Right hindlimb (tissue), 1 donor: ENCODE measurements around the gene AGAP6.
"Not testable (repeated sequence)": the region's sequence is repeated elsewhere in the genome, so short reads cannot be mapped to it uniquely, and the experiment has no call there.

ENCODE experiments used
- DNase-seq: peaks from one replicate; pipeline ENCODE4 v3.0.0-alpha.2; 2018

The AGAP6 gene

DNA sequence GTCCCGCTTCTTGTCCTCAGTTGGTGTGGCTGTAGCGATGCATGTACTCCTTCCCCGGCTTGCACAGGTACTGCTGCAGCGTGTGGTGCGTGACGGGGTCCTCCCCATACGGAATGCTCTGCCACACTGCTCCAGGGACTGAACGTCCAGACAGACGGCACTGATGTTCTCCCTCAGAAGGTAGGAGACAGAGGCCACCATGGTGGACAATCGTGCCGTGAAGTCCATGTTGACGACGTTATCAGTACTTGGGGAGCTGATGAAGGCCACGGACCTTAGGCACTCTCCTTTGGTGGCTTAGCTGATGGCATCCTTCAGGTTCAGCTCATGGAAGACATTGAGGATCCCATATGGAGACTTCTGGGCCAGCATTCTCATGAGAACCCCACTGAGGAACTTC lies 37.4 kb downstream of the AGAP6 start:
- no peak for DNase-seq

DNA sequence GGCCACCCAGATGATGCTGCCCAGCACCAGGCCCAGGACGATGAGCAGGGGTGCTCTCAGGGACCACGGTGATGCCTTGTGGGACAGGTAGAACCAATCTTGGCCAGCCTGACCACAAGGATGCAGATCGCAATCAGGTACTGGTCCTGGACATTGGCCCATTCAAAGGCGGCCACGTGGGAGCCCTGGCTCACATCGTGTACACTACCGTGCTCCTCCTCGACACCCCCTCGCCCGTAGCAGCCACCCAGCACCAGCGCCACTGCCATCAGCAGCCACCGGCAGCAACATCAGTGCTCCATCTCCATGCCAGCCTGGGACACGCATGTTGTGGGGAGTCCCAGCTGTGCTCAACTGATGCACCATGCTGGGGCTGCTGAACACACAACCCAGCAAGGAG lies 39.0 kb downstream of the AGAP6 start:
- DNase-seq: no peak

DNA sequence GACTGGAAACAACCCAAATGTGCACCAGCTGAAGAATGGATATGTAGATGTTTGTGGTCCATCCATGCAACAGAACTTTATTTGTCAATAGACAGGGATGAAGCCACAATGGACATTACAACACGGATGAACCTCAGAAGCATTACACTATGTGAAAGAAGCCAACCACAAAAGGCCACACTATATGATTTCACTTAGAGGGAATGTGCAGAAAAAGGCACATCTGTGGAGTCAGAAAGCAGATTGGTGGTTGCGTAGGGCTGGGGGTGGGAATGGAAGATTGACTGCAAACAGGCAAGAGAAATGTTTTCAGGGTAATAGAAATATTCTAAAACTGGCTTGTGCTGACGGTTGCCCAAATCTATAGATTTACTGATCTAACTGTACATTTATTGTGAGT lies 45.3 kb downstream of the AGAP6 start:
- DNase-seq: no peak

DNA sequence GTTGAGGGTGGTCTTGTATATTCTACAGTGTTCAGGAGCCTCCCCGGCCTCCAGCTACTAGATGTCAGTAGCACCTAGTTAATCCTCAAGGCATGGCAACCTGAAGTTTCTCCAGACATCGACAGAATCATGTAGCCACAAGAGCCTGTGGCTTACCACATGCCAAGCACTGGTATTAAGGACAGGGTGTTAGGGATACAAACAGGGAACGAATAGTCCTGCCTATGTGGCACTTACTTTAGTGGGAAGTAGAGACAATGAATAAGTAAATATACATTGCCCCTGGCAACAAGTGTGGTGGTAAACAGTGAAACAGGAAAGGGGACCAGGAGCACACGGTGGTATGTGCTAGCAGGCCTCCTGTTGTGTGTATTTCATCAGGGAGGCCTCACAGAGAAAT lies 47.1 kb downstream of the AGAP6 start:
- DNase-seq: not testable (repeated sequence)

DNA sequence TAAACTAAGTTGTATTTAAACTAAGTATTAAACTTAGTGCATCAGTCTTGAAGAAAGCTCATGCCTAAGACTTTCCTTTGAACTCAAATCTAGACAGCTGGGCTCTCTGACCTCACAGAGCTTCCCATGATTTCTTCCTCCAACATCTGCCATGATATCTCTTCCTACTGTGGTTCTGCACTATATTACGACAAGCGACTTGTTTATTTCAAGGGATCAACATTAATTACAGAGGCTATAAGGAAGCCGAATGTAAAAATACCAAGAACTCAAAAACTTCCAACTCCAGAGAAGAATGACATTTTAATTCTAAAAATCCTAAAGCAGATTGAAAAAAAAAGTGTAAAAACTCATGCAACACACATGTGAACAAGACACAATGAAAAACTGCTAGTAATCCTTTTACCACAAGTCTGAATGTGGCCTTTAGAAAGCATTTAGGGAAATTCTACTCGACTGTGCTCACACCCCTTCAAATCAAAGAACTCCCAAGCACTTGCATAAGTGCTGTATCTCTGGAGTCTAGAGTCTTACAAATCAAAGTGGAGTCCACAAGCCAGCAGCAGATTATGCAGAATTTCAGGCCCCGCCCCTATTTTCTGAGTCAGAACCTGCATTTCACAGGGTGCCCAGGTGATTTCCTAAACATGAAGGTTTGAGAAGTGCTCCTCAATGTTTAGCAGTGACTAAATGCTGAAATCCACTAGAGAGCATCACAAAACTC lies 56.9 kb downstream of the AGAP6 start:
- DNase-seq: no peak

DNA sequence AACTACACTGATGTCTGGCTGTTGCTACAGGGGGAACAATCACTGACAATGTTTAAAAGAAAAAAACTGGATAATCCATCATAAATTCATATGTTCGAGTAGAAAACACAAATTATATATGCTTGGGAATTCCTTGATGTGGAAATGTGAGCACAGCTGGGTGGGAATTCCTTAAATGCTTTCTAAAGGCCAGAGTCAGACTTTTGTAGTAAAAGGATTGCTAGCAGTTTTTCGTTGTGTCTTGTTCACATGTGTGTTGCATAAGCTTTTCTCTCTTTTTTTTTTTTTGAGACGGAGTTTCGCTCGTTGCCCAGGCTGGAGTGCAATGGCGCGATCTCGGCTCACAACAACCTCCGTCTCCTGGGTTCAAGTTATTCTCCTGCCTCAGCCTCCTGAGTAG lies 58.3 kb downstream of the AGAP6 start:
- DNase-seq: not testable (repeated sequence)

DNA sequence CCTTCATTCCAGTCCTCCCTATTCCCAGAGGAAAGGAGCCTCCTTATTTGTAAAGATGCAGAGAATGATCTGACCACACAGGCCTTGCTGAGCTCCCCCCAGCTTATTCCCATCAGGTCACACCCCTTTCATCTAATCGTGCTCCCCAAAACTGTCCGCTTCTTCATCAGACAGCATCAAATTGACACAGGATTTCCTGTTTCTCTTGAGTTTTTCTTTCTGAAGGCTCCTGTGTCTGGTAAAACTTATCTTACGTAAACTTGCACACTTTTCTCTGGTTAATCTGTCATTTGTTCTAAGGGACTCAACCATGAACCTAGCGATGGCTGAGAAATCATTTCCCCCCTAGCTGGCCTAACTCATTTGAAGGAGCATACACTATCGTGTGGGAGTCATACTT lies 59.4 kb downstream of the AGAP6 start:
- not testable (repeated sequence) for DNase-seq

DNA sequence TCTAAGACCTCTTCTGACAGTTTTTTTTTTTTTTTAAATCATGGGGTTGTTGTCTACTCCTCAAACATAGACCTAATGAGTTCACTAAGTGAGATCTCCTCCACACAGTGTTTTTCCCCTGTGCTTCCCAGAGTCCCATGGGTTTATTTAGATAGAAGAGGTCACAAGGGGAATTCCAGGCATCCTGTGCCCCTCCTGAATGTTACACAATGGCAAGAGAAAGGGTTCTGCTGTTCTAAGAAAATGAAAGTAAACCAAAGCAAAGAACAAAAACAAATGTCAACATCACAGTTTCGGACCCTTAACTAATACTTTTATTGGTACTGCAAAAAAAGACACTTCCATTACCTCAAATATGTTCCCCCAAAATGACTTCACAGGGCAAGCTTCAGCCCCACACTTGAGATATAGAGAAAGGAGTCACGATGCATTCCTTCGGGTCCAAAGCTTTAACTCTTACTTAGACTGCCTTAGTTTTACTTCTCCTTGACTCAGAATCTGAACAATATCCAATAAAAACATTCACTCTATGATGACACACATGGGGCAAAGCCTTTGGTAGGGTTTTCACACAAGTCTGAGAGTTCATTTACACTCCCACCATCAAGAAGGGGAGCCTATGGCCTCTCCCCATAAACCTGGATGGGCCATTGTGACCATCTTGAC lies 63.9 kb downstream of the AGAP6 start:
- not testable (repeated sequence) for DNase-seq

DNA sequence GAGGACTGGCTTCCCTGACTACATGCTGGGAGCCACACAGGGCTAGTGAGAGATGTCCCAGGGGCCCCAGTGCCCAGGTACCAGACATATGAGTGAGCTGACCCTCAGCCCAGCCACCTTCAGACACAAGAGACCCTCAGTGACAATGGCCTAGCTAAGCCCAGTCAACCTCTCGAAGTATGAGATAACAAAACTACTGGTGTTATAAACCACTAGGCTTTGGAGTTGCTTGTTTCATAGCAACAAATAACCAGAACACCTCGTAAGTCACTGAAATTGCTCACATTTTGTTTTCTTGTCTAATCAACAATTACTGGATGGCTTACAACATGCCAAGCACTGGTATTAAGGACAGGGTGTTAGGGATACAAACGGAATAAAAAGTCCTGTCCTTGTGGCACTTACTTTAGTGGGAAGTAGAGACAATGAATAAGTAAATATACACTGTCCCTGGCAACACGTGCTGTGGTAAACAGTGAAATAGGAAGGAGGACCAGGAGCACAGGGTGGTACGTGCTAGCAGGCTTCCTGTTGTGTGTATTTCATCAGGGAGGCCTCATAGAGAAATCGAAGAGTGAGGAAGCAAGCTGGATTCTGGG lies 64.7 kb downstream of the AGAP6 start:
- not testable (repeated sequence) for DNase-seq

DNA sequence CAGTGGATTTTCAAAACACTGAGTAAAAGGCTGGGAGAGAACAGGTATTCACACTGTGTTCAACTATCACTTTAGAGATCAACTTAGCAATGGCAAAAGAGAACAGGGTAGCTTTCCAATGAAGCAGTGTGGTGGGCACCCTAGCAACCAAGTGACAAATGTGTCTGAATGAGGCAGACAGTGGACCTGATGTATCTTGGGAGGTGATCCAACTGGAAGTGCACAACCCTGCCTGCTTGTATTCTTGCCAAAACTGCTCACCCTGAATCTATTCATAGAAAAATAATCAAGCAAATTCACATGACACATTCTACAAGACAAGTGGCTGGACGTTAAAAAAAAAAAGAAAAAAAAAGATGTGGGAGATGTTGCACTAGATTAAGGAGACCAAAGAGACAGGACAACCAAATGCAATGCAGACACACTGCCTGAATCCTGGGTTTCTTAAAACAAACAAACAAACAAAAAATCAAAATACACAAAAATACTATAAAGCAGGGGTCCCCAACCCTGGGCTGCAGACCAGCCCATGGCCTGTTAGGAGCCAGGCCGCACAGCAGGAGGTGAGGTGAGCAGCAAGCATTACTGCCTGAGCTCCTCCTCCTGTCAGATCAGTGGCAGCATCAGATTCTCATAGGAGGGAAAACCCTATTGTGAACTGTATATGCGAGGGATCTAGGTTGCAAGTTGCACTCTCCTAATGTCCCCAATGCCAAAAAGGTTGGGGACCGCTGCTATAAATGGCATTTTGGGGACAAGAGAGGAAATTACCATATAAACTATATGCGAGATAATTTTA lies 67.5 kb downstream of the AGAP6 start:
- DNase-seq: not testable (repeated sequence)

DNA sequence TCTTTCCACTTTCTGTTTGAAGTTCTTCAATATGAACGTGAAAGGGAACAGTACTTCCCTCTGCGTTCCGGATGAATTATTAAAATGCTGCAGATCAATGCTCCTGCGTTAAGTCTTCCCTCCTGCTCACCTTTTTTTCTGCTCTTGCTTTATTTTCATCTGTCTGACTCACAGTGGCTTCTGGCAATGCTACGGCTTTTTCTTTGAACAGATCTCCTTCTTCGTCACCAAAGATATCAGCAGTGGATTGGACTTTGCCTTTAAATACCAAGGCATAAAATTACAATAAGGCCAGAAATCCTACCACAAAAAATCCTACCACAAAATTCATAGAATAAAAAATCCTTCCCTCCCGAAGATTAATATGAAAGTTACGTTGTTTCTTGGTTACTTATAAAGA lies 68.4 kb downstream of the AGAP6 start:
- not testable (repeated sequence) for DNase-seq

DNA sequence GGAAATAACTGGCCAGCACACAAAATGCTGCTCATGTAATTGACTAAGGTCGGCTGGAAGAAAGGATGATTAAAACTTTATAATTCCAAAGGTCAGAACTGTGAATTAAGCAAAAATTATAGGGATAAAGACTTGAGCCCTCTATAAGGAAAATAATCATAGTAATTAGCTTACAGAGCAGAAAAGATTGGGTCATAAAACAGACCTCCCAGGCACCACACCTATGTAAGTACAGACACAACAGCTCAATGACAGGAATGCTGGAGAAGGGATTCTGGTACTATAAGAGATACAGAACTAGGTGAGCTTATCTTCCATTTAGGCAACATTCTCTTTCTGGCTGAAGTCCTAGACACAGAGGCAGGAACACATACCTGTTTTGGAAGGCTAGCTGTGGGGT lies 70.5 kb downstream of the AGAP6 start:
- not testable (repeated sequence) for DNase-seq

DNA sequence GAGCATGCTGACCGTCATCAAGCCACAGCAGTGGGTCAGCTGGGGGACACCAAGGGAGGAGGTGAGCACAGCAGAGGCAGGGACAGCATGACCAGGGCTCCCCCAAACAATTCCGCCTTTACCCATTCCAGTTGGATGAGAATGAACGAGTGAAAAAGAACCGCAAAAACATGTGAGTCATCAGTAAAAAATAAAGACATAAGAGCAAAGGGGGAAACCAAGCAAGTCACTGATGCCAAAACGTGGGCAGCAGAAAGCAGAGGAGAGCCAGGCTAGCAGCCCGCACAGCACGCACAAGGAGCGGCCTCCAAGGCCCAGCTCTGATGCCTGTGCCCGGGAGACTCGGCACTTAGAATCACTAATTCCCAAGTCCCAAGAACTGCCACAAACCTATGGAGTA lies 71.7 kb downstream of the AGAP6 start:
- DNase-seq: not testable (repeated sequence)
